Endothelial cell (in vitro differentiated cells): Measurements from ENCODE around the gene KEL. TPM values are rescaled to one million over a fixed set of nuclear protein-coding genes. Genes with fewer than 3 reads are reported as not detected.

Source experiments
- DNase-seq: peaks from one replicate; pipeline ENCODE4 v3.0.0; 2021; ENCODE audit warnings: low spot score
- H3K27ac Mint-ChIP-seq: one replicate; pipeline ENCODE4 v1.8.0; 2021; ENCODE audit warnings: mixed read lengths, inconsistent platforms; ENCODE audit not compliant: unreplicated experiment
- H3K27me3 Mint-ChIP-seq: one replicate; pipeline ENCODE4 v1.8.0; 2021; ENCODE audit warnings: mild to moderate bottlenecking, moderate library complexity, mixed read lengths, inconsistent platforms; ENCODE audit not compliant: unreplicated experiment
- H3K36me3 Mint-ChIP-seq: one replicate; pipeline ENCODE4 v1.8.0; 2021; ENCODE audit warnings: mild to moderate bottlenecking, low read depth, mixed read lengths, inconsistent platforms; ENCODE audit not compliant: unreplicated experiment
- H3K4me1 Mint-ChIP-seq: one replicate; pipeline ENCODE4 v1.8.0; 2021; ENCODE audit warnings: mild to moderate bottlenecking, mixed read lengths, inconsistent platforms; ENCODE audit not compliant: unreplicated experiment
- H3K4me3 Mint-ChIP-seq: one replicate; pipeline ENCODE4 v1.8.0; 2021; ENCODE audit warnings: mild to moderate bottlenecking, mixed read lengths, inconsistent platforms; ENCODE audit not compliant: unreplicated experiment
- H3K9me3 Mint-ChIP-seq: one replicate; pipeline ENCODE4 v1.8.0; 2021; ENCODE audit warnings: mixed read lengths, inconsistent platforms; ENCODE audit not compliant: unreplicated experiment
- total RNA-seq: library from RNA; stranded (reverse); fragmentation: NEBNext Ultra II Directional; extraction: Animal tissue kit (Norgen Biotek cat#: 25700); gene quantifications from one replicate; pipeline ENCODE4 v1.2.1, GENCODE V29; 2021; ENCODE audit not compliant: unreplicated experiment
- TF ChIP-seq, protein P1 (sequence below): fragments of 200-600 bp; sonication (generic); IDR thresholded peaks from one replicate; pipeline ENCODE4 v1.5.0; 2021; ENCODE audit warnings: antibody characterized with exemption; ENCODE audit not compliant: unreplicated experiment

The KEL gene
- total RNA-seq, 1 donor from 2014 or later, result 0.74 TPM

DNA sequence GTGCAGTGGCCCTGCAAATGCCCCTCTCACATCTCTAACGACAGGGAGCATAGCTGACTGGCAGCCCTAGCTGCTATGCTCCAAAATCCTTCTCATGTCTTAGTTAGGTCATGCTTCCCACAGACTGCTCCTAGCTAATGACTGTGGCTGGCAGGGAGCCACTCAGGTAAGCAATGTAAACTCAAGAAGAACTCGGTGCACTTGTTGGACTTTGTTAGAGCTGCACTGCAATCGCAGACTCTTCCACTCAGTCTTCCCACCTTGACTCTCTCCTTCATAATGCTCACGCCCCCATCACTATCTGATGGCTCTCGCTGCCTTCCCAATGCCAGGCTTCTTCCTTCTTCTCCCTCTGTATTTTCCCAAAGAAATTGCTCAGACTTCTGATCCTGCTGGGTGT is 40.7 kb upstream of the KEL start:
- DNase-seq, result no peak
- H3K4me3 Mint-ChIP-seq, result no peak overlapping the region
- H3K36me3 Mint-ChIP-seq, result no peaks in the 10 kb centered on the region
- no peaks in the 10 kb centered on the region for H3K9me3 Mint-ChIP-seq
- H3K27ac Mint-ChIP-seq, result no peak overlapping the region
- TF ChIP-seq, protein P1, sequence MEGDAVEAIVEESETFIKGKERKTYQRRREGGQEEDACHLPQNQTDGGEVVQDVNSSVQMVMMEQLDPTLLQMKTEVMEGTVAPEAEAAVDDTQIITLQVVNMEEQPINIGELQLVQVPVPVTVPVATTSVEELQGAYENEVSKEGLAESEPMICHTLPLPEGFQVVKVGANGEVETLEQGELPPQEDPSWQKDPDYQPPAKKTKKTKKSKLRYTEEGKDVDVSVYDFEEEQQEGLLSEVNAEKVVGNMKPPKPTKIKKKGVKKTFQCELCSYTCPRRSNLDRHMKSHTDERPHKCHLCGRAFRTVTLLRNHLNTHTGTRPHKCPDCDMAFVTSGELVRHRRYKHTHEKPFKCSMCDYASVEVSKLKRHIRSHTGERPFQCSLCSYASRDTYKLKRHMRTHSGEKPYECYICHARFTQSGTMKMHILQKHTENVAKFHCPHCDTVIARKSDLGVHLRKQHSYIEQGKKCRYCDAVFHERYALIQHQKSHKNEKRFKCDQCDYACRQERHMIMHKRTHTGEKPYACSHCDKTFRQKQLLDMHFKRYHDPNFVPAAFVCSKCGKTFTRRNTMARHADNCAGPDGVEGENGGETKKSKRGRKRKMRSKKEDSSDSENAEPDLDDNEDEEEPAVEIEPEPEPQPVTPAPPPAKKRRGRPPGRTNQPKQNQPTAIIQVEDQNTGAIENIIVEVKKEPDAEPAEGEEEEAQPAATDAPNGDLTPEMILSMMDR, result no peak
- H3K27me3 Mint-ChIP-seq, result peaks cover 2% of the 10 kb centered on the region
- H3K4me1 Mint-ChIP-seq, result no peaks in the 10 kb centered on the region

DNA sequence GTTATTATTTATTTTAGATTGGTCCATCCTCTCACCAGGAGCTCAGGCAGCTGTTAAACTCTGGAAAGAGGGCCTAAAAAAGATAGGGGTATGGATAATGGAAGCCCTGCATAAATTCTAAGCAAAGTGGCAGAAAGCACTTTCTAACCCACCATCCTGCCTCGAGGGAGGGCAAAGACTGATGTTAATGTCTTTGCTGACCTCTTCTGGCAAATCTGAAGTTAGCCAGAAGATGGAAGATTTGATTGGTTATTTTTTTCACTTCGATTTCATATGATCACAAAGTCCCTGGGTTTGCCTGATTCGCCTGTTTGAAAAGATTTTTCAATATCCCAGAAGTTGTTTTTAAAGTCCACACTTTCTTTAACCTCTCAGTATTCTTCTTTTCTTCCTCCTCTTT is 39.9 kb upstream of the KEL start:
- Mint-ChIP-seq H3K36me3 (no peaks in the 10 kb centered on the region), H3K4me3 (no peak overlapping the region)
- no peak for DNase-seq

DNA sequence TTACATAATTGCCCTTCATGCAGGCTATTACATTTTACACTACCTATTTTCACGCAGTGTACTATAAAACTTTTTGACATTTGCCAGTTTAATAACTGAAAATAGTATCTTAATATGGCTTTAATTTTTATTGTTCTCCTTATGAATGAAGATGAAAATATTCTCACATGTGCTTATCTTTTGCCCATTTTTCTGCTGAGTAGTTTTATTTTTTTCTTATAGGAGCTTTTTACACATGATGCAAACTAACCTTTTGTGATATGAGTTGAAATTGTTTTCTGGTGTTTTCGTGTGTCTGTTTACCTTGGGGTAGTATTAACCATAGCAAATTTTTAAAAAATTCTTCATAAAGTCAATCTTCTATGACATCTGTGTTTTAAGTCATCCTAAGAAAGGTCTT is 38.5 kb upstream of the KEL start:
- no peaks in the 10 kb centered on the region for H3K4me1 Mint-ChIP-seq
- H3K4me3 Mint-ChIP-seq, result no peak overlapping the region
- H3K27me3 Mint-ChIP-seq, result peaks cover 2% of the 10 kb centered on the region
- no peak for DNase-seq
- no peaks in the 10 kb centered on the region for H3K36me3 Mint-ChIP-seq
- H3K9me3 Mint-ChIP-seq, result no peaks in the 10 kb centered on the region
- TF ChIP-seq, protein P1, result no peak
- H3K27ac Mint-ChIP-seq, result no peak overlapping the region

More for the DNA sequence above, 39.9 kb upstream of the KEL start:
- TF ChIP-seq, protein P1, result no peak
- Mint-ChIP-seq H3K4me1 (no peaks in the 10 kb centered on the region), H3K27me3 (peaks cover 2% of the 10 kb centered on the region), H3K9me3 (no peaks in the 10 kb centered on the region), H3K27ac (no peak overlapping the region)

DNA sequence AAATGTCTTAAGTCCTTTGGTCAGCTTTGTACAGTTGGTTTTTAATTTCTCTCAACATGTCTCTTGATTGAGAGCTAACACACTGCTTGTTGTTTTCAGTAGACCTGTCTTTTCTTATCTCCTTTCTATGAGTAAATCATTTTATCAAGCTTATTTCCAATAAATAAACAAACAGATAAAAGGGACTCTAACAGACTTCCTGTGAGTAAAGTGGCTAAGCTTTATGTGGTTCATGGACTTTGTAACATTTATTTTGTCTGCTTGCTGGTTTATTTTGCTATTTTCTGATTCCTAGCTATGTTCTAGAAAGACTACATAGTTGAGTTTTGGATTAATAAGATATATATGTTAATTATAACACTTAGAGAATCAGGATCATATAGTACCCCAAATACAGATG is 37.6 kb upstream of the KEL start:
- Mint-ChIP-seq H3K4me3 (no peak overlapping the region), H3K36me3 (no peaks in the 10 kb centered on the region), H3K27ac (no peak overlapping the region), H3K9me3 (no peaks in the 10 kb centered on the region), H3K27me3 (peaks cover 2% of the 10 kb centered on the region), H3K4me1 (no peaks in the 10 kb centered on the region)
- DNase-seq, result no peak
- TF ChIP-seq, protein P1, result no peak

DNA sequence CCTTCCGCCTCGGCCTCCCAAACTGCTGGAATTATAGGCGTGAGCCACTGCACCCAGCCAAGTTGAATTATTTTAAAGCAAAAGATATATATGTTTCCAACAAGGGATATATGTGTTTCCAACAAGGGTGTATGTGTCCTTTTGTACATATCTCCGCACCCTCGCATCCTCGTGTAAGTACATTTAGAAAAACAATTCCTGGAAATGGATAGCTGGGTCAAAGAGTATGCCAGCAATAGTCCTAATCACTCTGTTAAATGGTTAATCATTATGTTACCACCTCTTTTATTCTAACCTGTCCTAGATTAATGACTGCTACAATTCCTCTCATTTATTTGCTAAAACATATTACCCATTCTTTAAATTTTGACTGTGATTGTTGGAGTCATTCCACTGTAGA is 36.8 kb upstream of the KEL start:
- peaks cover 2% of the 10 kb centered on the region for H3K27me3 Mint-ChIP-seq
- no peaks in the 10 kb centered on the region for H3K4me1 Mint-ChIP-seq
- H3K27ac Mint-ChIP-seq, result no peak overlapping the region
- DNase-seq, result no peak
- TF ChIP-seq, protein P1, result no peak
- no peak overlapping the region for H3K4me3 Mint-ChIP-seq
- no peaks in the 10 kb centered on the region for H3K9me3 Mint-ChIP-seq
- no peaks in the 10 kb centered on the region for H3K36me3 Mint-ChIP-seq
